Ovary (tissue), 9 donors: ENCODE data around the gene SLC25A28. TPM values are rescaled to one million over a fixed set of nuclear protein-coding genes. Genes with fewer than 3 reads are reported as not detected.
A peak's percentile ranks its signal among the peaks of the same experiment; 100 is the strongest.

Experiments
- DNase-seq, 5 donors: peaks; one replicate each; pipeline ENCODE4 v3.0.0-alpha.2; 2019 to 2020
- H3K27ac ChIP-seq, 2 donors: fragments of 200-600 bp; one replicate each; pipeline versions ENCODE4 v1.5.1 to v1.8.0; 2019 to 2022
- H3K27me3 ChIP-seq: fragments of 200-600 bp; one replicate; pipeline ENCODE4 v1.8.0; 2022
- H3K36me3 ChIP-seq: fragments of 200-600 bp; sonication (generic); one replicate; pipeline ENCODE4 v1.5.1; 2019
- H3K4me1 ChIP-seq: one replicate; pipeline ENCODE4 v1.8.1; 2013; ENCODE audit warnings: mild to moderate bottlenecking, moderate library complexity; ENCODE audit not compliant: insufficient read depth
- H3K4me3 ChIP-seq: fragments of 200-600 bp; sonication (generic); one replicate; pipeline ENCODE4 v1.5.1; 2017
- H3K9me3 ChIP-seq, 2 donors: fragments of 200-600 bp in 1 of 2; sonication (generic) in 1 of 2; one replicate each; pipeline versions ENCODE4 v1.5.1 to v1.8.1; 2013 to 2019; ENCODE audit warnings: mild to moderate bottlenecking in 1 of 2, moderate library complexity in 1 of 2
- CTCF ChIP-seq, 3 donors: fragments of 450-650 bp in 2 of 3; fragments of 200-600 bp in 1 of 3; IDR thresholded peaks; one replicate each; pipeline versions ENCODE4 v1.5.1 to v1.8.0; 2016 to 2022; ENCODE audit warnings: antibody characterized with exemption in 3 of 3, mild to moderate bottlenecking in 1 of 3
- EP300 ChIP-seq: sonication (generic); formaldehyde crosslinking; IDR thresholded peaks from one replicate; pipeline ENCODE4 v1.6.1; 2017; ENCODE audit warnings: antibody characterized with exemption
- POLR2A ChIP-seq: fragments of 450-650 bp; IDR thresholded peaks from one replicate; pipeline ENCODE4 v1.6.1; 2017; ENCODE audit warnings: antibody characterized with exemption, mild to moderate bottlenecking, moderate library complexity
- WGBS, 3 donors: extraction: QIAGEN DNeasy Blood & Tissue Kit in 1 of 3; methylation state at CpG; one replicate each; pipeline versions ENCODE4 v1.1.5 to v1.1.7; 2013 to 2017; 5-methylcytosine and 5-hydroxymethylcytosine counted together
- intact Hi-C, 4 donors: fragments of 100-400 bp; cut with DNase I; formaldehyde crosslinking; loops; one replicate each; pipeline versions ENCODE4 v1.11.0 to v1.15.1; 2022 to 2023
- polyA plus RNA-seq, 2 donors: library from polyadenylated mRNA; stranded (reverse); fragments of 200-250 nt in 1 of 2; fragments of 350-450 nt in 1 of 2; fragmentation: Illumina TruSeq in 1 of 2; extraction: RNeasy Lipid Tissue Mini Kit (QIAGEN cat#74804) in 1 of 2; gene quantifications; one replicate each; pipeline ENCODE4 v1.2.3, GENCODE V29; 2013 to 2014
- total RNA-seq, 7 donors: library from RNA; depleted of rRNA in 2 of 7; stranded (reverse); fragments of >200 nt in 2 of 7; fragmentation: NEBNext Ultra II Directional in 3 of 7; extraction: Animal tissue kit (Norgen Biotek cat#: 25700) in 3 of 7; gene quantifications; one replicate each; pipeline versions ENCODE4 v1.1.0 to v1.2.4, GENCODE V29; 2016 to 2023
- donor health status: DM: no; HTN: no; CAD: no; lungs with moderate emphysema.
- donor health status: DM: no; HTN: no; CAD: no.
- donor health status: Bipolar disorder and iron deficiency.
- donor health status: DM: yes; HTN: yes; CAD: no.
- donor health status: DM: no; HTN: no; CAD: no.
- donor health status: DM: yes; HTN: yes; CAD: no.

SLC25A28 gene
- total and polyA plus RNA-seq, 9 donors: 19.6 to 86.1 (median 46.0) TPM

- Histone ChIP-seq H3K27ac (no peak overlapping the region), H3K36me3 (no peaks in the 10 kb centered on the region), H3K4me3 (no peak overlapping the region), H3K9me3 (no peaks in the 10 kb centered on the region), H3K27me3 (no peaks in the 10 kb centered on the region), H3K4me1 (peaks cover 4% of the 10 kb centered on the region)
- intact Hi-C loops: loop anchor here in 2 of 4 donors (10.0 kb wide), 2 partner anchors 181 to 221 kb away; partner anchors contain the start of gene GOT1 (in 1 of the 2)
- WGBS, 3 donors: 69 to 77% (median 69%) methylated on average over 4 of the region's 4 CpGs
- TF ChIP-seq POLR2A (no peak), EP300 (no peak), CTCF (IDR thresholded peaks at IDR 0.05) (no peak)
- no peak for DNase-seq
These were observed 4.8 kb downstream of the SLC25A28 start for GRCh38 chr10:99615426-99615825.

- no peak overlapping the region for H3K4me3 ChIP-seq
- WGBS, 3 donors: 18 to 20% (median 19%) methylated on average over 7 of the region's 7 CpGs
- no peaks in the 10 kb centered on the region for H3K27me3 ChIP-seq
- H3K4me1 ChIP-seq: peaks cover 2% of the 10 kb centered on the region
- H3K27ac ChIP-seq: no peak overlapping the region
- no peaks in the 10 kb centered on the region for H3K9me3 ChIP-seq
- DNase-seq: peak in 1 of 5 donors; percentile 27
- intact Hi-C loops: loop anchor here in 3 of 4 donors (2.0 to 10.0 kb wide), 4 partner anchors 177 to 219 kb away; partner anchors contain the start of gene GOT1 (in 2 of the 3)
- TF ChIP-seq POLR2A (no peak), CTCF (IDR thresholded peaks at IDR 0.05) (peak; percentile 36 to 71 (median 62)), EP300 (no peak)
- H3K36me3 ChIP-seq: no peaks in the 10 kb centered on the region
These were observed 7.9 kb downstream of the SLC25A28 start for GRCh38 chr10:99612167-99612831.

- WGBS, 3 donors: 69 to 82% (median 75%) methylated on average over 4 of the region's 4 CpGs
- no peak overlapping the region for H3K27ac ChIP-seq
- H3K9me3 ChIP-seq: no peaks in the 10 kb centered on the region
- TF ChIP-seq EP300 (no peak), POLR2A (no peak), CTCF (IDR thresholded peaks at IDR 0.05) (no peak)
- no peak overlapping the region for H3K4me3 ChIP-seq
- H3K36me3 ChIP-seq: no peaks in the 10 kb centered on the region
- intact Hi-C loops: loop anchor here in 3 of 4 donors (5.0 to 10.0 kb wide), 3 partner anchors 177 to 217 kb away; partner anchors contain the start of gene GOT1 (in 2 of the 3)
- no peaks in the 10 kb centered on the region for H3K27me3 ChIP-seq
- no peak for DNase-seq
- H3K4me1 ChIP-seq: no peaks in the 10 kb centered on the region
These were observed 8.9 kb downstream of the SLC25A28 start for GRCh38 chr10:99611326-99611725.

GRCh38 chr10:99610221-99610620, 10.0 kb downstream of the SLC25A28 start:
- DNase-seq: no peak
- WGBS, 3 donors: 87 to 89% (median 88%) methylated on average over 3 of the region's 3 CpGs
- no peaks in the 10 kb centered on the region for H3K36me3 ChIP-seq

More at GRCh38 chr10:99610221-99610620, 10.0 kb downstream of the SLC25A28 start:
- Histone ChIP-seq H3K27me3 (no peaks in the 10 kb centered on the region), H3K4me1 (no peaks in the 10 kb centered on the region), H3K27ac (no peak overlapping the region), H3K9me3 (no peaks in the 10 kb centered on the region), H3K4me3 (no peak overlapping the region)
- intact Hi-C loops: loop anchor here in 3 of 4 donors (5.0 to 10.0 kb wide), 3 partner anchors 175 to 215 kb away; partner anchors contain the start of gene GOT1 (in 2 of the 3)
- TF ChIP-seq POLR2A (no peak), CTCF (IDR thresholded peaks at IDR 0.05) (no peak), EP300 (no peak)
